K562 (cell line): ENCODE measurements around the gene PLXNA2. TPM values are rescaled to one million over a fixed set of nuclear protein-coding genes. Genes with fewer than 3 reads are reported as not detected.

Source experiments
- ATAC-seq: fragments of 200-7000 bp; cut with Tn5 transposase; 3 replicates; pipeline ENCODE4 v1.9.1; 2020; ENCODE audit warnings: moderate library complexity
- BruUV-seq: library from RNA; stranded (reverse); fragments of 400-500 nt; replicated peaks from 2 replicates; lab custom pipeline; 2021; lab: Mats Ljungman, UMichigan
- CTCF ChIA-PET: fragments of 300-600 bp; formaldehyde crosslinking; extraction: SDS; loops from one replicate; lab custom pipeline; 2021; ENCODE audit warnings: low intra/inter-chr PET ratio; lab: Yijun Ruan, JAX
- POLR2A ChIA-PET: fragments of 300-600, 350-650 bp; sonication (Branson Sonifier 250); formaldehyde crosslinking; extraction: SDS; loops from one replicate; lab custom pipeline; 2021; ENCODE audit warnings: antibody characterized with exemption, inconsistent platforms; lab: Yijun Ruan, JAX
- DNase-seq, 4 experiments: peaks; one replicate each; pipeline versions ENCODE4 v3.0.0 to v3.0.0-alpha.2; 2011 to 2018; ENCODE audit warnings: low spot score in 3 of 4, mixed read lengths in 3 of 4; ENCODE audit errors: extremely low read depth in 1 of 4
- FAIRE-seq: peaks from 2 replicates; lab custom pipeline; 2011; peaks lifted over from hg19 to GRCh38; lab: Jason Lieb, UNC
- H2AFZ ChIP-seq: 2 replicates; pipeline ENCODE4 v1.6.0; 2011; ENCODE audit warnings: low read depth, low read length, control low read depth, inconsistent platforms
- H3K27ac ChIP-seq: fragments of 200-600 bp; 3 replicates; pipeline ENCODE4 v1.8.0; 2011; ENCODE audit warnings: low read depth, mild to moderate bottlenecking, control low read depth, inconsistent platforms, low read length, moderate library complexity, mixed read lengths; ENCODE audit errors: extremely low read depth
- H3K27me3 ChIP-seq, 2 experiments: fragments of 300-600 bp in 1 of 2; 2 replicates in 1 of 2; 3 replicates in 1 of 2; pipeline versions ENCODE4 v1.6.0 to v1.8.0; 2011; ENCODE audit warnings: inconsistent platforms in 2 of 2, low read length in 2 of 2, mild to moderate bottlenecking in 1 of 2, mixed read lengths in 1 of 2, moderate library complexity in 1 of 2; ENCODE audit not compliant: control insufficient read depth in 2 of 2, insufficient read depth in 2 of 2
- H3K36me3 ChIP-seq: fragments of 300-600 bp; 3 replicates; pipeline ENCODE4 v1.8.0; 2011; ENCODE audit warnings: mild to moderate bottlenecking, low read length, inconsistent platforms; ENCODE audit not compliant: control insufficient read depth, insufficient read depth
- H3K4me1 ChIP-seq, 2 experiments: fragments of 200-600 bp in 1 of 2; replicated peaks in 1 of 2; 2 replicates in 1 of 2; 3 replicates in 1 of 2; pipeline versions ENCODE4 v1.5.1 to v1.8.0; 2011; ENCODE audit warnings: inconsistent platforms in 2 of 2, low read length in 2 of 2, mild to moderate bottlenecking in 1 of 2, mixed read lengths in 1 of 2, moderate library complexity in 1 of 2; ENCODE audit not compliant: control insufficient read depth in 2 of 2, insufficient read depth in 2 of 2
- H3K4me2 ChIP-seq: 2 replicates; pipeline ENCODE4 v1.6.1; 2011; ENCODE audit warnings: low read length, control low read depth, inconsistent platforms, mixed read lengths; ENCODE audit not compliant: insufficient read depth
- H3K4me3 ChIP-seq: fragments of 200-600 bp; sonication (generic), shearing (Covaris generic); 2 replicates; pipeline ENCODE4 v1.5.1; 2016; ENCODE audit warnings: control low read depth, inconsistent platforms
- H3K79me2 ChIP-seq: fragments of 200-600 bp; 3 replicates; pipeline ENCODE4 v1.8.0; 2011; ENCODE audit warnings: low read length, inconsistent platforms; ENCODE audit not compliant: control insufficient read depth, insufficient read depth
- H3K9ac ChIP-seq, 2 experiments: 2 replicates each; pipeline versions ENCODE4 v1.6.0 to v1.6.1; 2011; ENCODE audit warnings: low read depth in 2 of 2, low read length in 2 of 2, control low read depth in 1 of 2, inconsistent platforms in 1 of 2, mild to moderate bottlenecking in 1 of 2, mixed read lengths in 1 of 2; ENCODE audit not compliant: insufficient read depth in 1 of 2
- H3K9me1 ChIP-seq: one replicate; pipeline ENCODE4 v1.6.0; 2011; ENCODE audit warnings: inconsistent platforms, mild to moderate bottlenecking, low read length, moderate library complexity; ENCODE audit not compliant: control insufficient read depth, insufficient read depth
- H3K9me3 ChIP-seq: replicated peaks from 2 replicates; pipeline ENCODE4 v1.5.1; 2011; ENCODE audit warnings: low read depth, low read length, inconsistent platforms; ENCODE audit not compliant: control insufficient read depth, insufficient read depth
- H4K20me1 ChIP-seq: replicated peaks from 2 replicates; pipeline ENCODE4 v1.6.1; 2011; ENCODE audit warnings: low read length, inconsistent platforms, mixed read lengths; ENCODE audit not compliant: control insufficient read depth, insufficient read depth
- E4F1 ChIP-seq: fragments of 250-450 bp; sonication (Bioruptor Pico); IDR thresholded peaks from 2 replicates; pipeline ENCODE4 v1.5.0; 2021; ENCODE audit warnings: mild to moderate bottlenecking, borderline replicate concordance
- ELK1 ChIP-seq: sonication (generic); formaldehyde crosslinking; IDR thresholded peaks from 2 replicates; pipeline ENCODE4 v1.8.1; 2022; ENCODE audit warnings: missing genetic modification reagents
- MAFF ChIP-seq: IDR thresholded peaks from 2 replicates; pipeline ENCODE4 v1.6.1; 2012; ENCODE audit warnings: low read length, improper control_type of control experiment
- ZBTB2 ChIP-seq: fragments of 450-650 bp; IDR thresholded peaks from 2 replicates; pipeline ENCODE4 v1.6.1; 2016; ENCODE audit warnings: antibody characterized with exemption
- ZNF3 ChIP-seq: fragments of 250-450 bp; sonication (Bioruptor Pico); IDR thresholded peaks from 2 replicates; pipeline ENCODE4 v1.5.0; 2021; ENCODE audit warnings: mild to moderate bottlenecking, moderate library complexity
- WGBS: fragments of 100-300 bp; shearing (Covaris generic); methylation state at CpG from one replicate; pipeline ENCODE4 v1.1.6; 2016; ENCODE audit warnings: low coverage, mixed read lengths; ENCODE audit not compliant: insufficient coverage; ENCODE audit errors: missing lambda C conversion rate; 5-methylcytosine and 5-hydroxymethylcytosine counted together
- in situ Hi-C: fragments of 300-500 bp; cut with MboI; formaldehyde crosslinking; loops from 4 replicates; pipeline ENCODE4 v1.15.0; 2018; ENCODE audit warnings: inconsistent platforms, mixed read lengths
- intact Hi-C: fragments of 100-400 bp; cut with micrococcal nuclease; formaldehyde crosslinking; loops from 2 replicates; pipeline ENCODE4 v1.14.2; 2022
- polyA plus RNA-seq, 8 experiments: library from polyadenylated mRNA; depleted of rRNA in 4 of 8; stranded (reverse) in 5 of 8; unstranded in 3 of 8; fragments of >200 nt; fragmentation: Nextera tagmentation in 2 of 8; fragmentation: Illumina TruSeq in 1 of 8; extraction: Ambion mirVana in 2 of 8; extraction: Trizol in 1 of 8; gene quantifications; 2 replicates each; pipeline versions ENCODE4 v1.2.1 to v1.2.3, GENCODE V29; 2011 to 2014; ENCODE audit warnings: inconsistent platforms in 1 of 8, missing spikeins in 1 of 8
- total RNA-seq, 7 experiments: library from RNA; depleted of rRNA in 6 of 7; stranded (reverse); fragments of >200 nt in 6 of 7; fragmentation: Illumina TruSeq in 2 of 7; extraction: Trizol in 2 of 7; gene quantifications; 2 replicates each; pipeline versions ENCODE4 v1.2.1 to v1.2.3, GENCODE V29; 2011 to 2021; ENCODE audit warnings: low replicate concordance in 1 of 7

PLXNA2 gene
- total and polyA plus RNA-seq, 9 of the 15 experiments (the other 6 are each of a cell fraction or from before 2014, with no cell fraction given), result 0.01 to 1.3 (median 0.32) TPM

GRCh38 chr1:208269338-208269666, 25.1 kb upstream of the PLXNA2 start:
- TF ChIP-seq ZNF3 (CRISPR knock-in tag) (no peak), ZBTB2 (no peak), E4F1 (CRISPR knock-in tag) (no peak), ELK1 (CRISPR knock-in tag) (no peak), MAFF (no peak)
- ATAC-seq, result no peak
- H3K36me3 ChIP-seq, result no peaks in the 10 kb centered on the region
- H2AFZ ChIP-seq, result no peak overlapping the region
- no peak overlapping the region for H3K4me2 ChIP-seq
- ChIA-PET POLR2A (interaction anchor here (0.8 to 2.2 kb wide), 3 partner anchors 9 to 134 kb away, joined by 3 to 9 read pairs (median 3); no protein-coding TSS in a partner anchor), CTCF (no interaction called here)
- WGBS, result 0% methylated on average over 6 of the region's 6 CpGs
- BruUV-seq, result no TSS peak
- no peaks in the 10 kb centered on the region for H3K79me2 ChIP-seq
- peaks cover 6% of the 10 kb centered on the region; the same call in 1 of the 2 replicates for H4K20me1 ChIP-seq
- FAIRE-seq, result no peak
- no peak overlapping the region for H3K9ac ChIP-seq
- H3K27ac ChIP-seq, result no peak overlapping the region
- H3K4me1 ChIP-seq, result no peaks in the 10 kb centered on the region
- H3K27me3 ChIP-seq, result peaks cover 30 to 44% of the 10 kb centered on the region in 2 experiments
- intact Hi-C loops (no loop called here), in situ Hi-C loops (no loop called here)
- H3K9me3 ChIP-seq, result no peaks in the 10 kb centered on the region
- H3K9me1 ChIP-seq, result no peaks in the 10 kb centered on the region
- no peak overlapping the region for H3K4me3 ChIP-seq
- no peak for DNase-seq
